Measurements from ENCODE around the gene FAM171A1.

The FAM171A1 gene

GRCh38 chr10:15353471-15354017 lies 17.5 kb downstream of the FAM171A1 start:
- Histone ChIP-seq H3K36me3 (ENCODE audit: control insufficient read depth, insufficient read depth, low read length) (no peaks in the 10 kb centered on the region), H3K9me3 (ENCODE audit: control insufficient read depth, insufficient read depth, low read length) (no peaks in the 10 kb centered on the region), H3K4me3 (ENCODE audit: low read depth, low read length) (no peak overlapping the region), H3K4me1 (ENCODE audit: control insufficient read depth, insufficient read depth, low read length) (no peaks in the 10 kb centered on the region), H3K27ac (ENCODE audit: low read depth, low read length) (no peak overlapping the region), H3K9ac (ENCODE audit: low read depth, low read length) (no peak overlapping the region), H3K27me3 (ENCODE audit: control insufficient read depth, insufficient read depth, low read length) (no peaks in the 10 kb centered on the region)

- H3K36me3 ChIP-seq (ENCODE audit: control insufficient read depth, insufficient read depth, low read length), result no peaks in the 10 kb centered on the region
- no peaks in the 10 kb centered on the region for H3K27me3 ChIP-seq (ENCODE audit: control insufficient read depth, insufficient read depth, low read length)
- H3K4me3 ChIP-seq (ENCODE audit: low read depth, low read length), result no peak overlapping the region
- no peak overlapping the region for H3K9ac ChIP-seq (ENCODE audit: low read depth, low read length)
- H3K27ac ChIP-seq (ENCODE audit: low read depth, low read length), result no peak overlapping the region
- H3K9me3 ChIP-seq (ENCODE audit: control insufficient read depth, insufficient read depth, low read length), result no peaks in the 10 kb centered on the region
- no peaks in the 10 kb centered on the region for H3K4me1 ChIP-seq (ENCODE audit: control insufficient read depth, insufficient read depth, low read length)
These were observed 18.3 kb downstream of the FAM171A1 start for GRCh38 chr10:15352836-15353235.

- no peaks in the 10 kb centered on the region for H3K36me3 ChIP-seq (ENCODE audit: control insufficient read depth, insufficient read depth, low read length)
These were observed 18.9 kb downstream of the FAM171A1 start for GRCh38 chr10:15352201-15352600.

GRCh38 chr10:15351099-15351820 lies 19.8 kb downstream of the FAM171A1 start:
- Histone ChIP-seq H3K27ac (ENCODE audit: low read depth, low read length) (no peak overlapping the region), H3K27me3 (ENCODE audit: control insufficient read depth, insufficient read depth, low read length) (no peaks in the 10 kb centered on the region), H3K4me3 (ENCODE audit: low read depth, low read length) (no peak overlapping the region), H3K36me3 (ENCODE audit: control insufficient read depth, insufficient read depth, low read length) (no peaks in the 10 kb centered on the region), H3K9me3 (ENCODE audit: control insufficient read depth, insufficient read depth, low read length) (no peaks in the 10 kb centered on the region), H3K4me1 (ENCODE audit: control insufficient read depth, insufficient read depth, low read length) (no peaks in the 10 kb centered on the region), H3K9ac (ENCODE audit: low read depth, low read length) (no peak overlapping the region)

More at GRCh38 chr10:15352201-15352600, 18.9 kb downstream of the FAM171A1 start:
- H3K9ac ChIP-seq (ENCODE audit: low read depth, low read length), result no peak overlapping the region
- H3K4me1 ChIP-seq (ENCODE audit: control insufficient read depth, insufficient read depth, low read length), result no peaks in the 10 kb centered on the region
- no peak overlapping the region for H3K4me3 ChIP-seq (ENCODE audit: low read depth, low read length)
- H3K27me3 ChIP-seq (ENCODE audit: control insufficient read depth, insufficient read depth, low read length), result no peaks in the 10 kb centered on the region
- no peaks in the 10 kb centered on the region for H3K9me3 ChIP-seq (ENCODE audit: control insufficient read depth, insufficient read depth, low read length)
- no peak overlapping the region for H3K27ac ChIP-seq (ENCODE audit: low read depth, low read length)

GRCh38 chr10:15349112-15349511 lies 22.0 kb downstream of the FAM171A1 start:
- peaks cover 16% of the 10 kb centered on the region for H3K4me1 ChIP-seq (ENCODE audit: control insufficient read depth, insufficient read depth, low read length)
- no peak overlapping the region for H3K4me3 ChIP-seq (ENCODE audit: low read depth, low read length)
- H3K9me3 ChIP-seq (ENCODE audit: control insufficient read depth, insufficient read depth, low read length), result no peaks in the 10 kb centered on the region
- no peaks in the 10 kb centered on the region for H3K27me3 ChIP-seq (ENCODE audit: control insufficient read depth, insufficient read depth, low read length)
- H3K36me3 ChIP-seq (ENCODE audit: control insufficient read depth, insufficient read depth, low read length), result no peaks in the 10 kb centered on the region
- H3K9ac ChIP-seq (ENCODE audit: low read depth, low read length), result no peak overlapping the region
- no peak overlapping the region for H3K27ac ChIP-seq (ENCODE audit: low read depth, low read length)

- Histone ChIP-seq H3K4me3 (ENCODE audit: low read depth, low read length) (no peak overlapping the region), H3K9ac (ENCODE audit: low read depth, low read length) (no peak overlapping the region), H3K36me3 (ENCODE audit: control insufficient read depth, insufficient read depth, low read length) (no peaks in the 10 kb centered on the region), H3K27me3 (ENCODE audit: control insufficient read depth, insufficient read depth, low read length) (no peaks in the 10 kb centered on the region), H3K27ac (ENCODE audit: low read depth, low read length) (no peak overlapping the region), H3K9me3 (ENCODE audit: control insufficient read depth, insufficient read depth, low read length) (no peaks in the 10 kb centered on the region), H3K4me1 (ENCODE audit: control insufficient read depth, insufficient read depth, low read length) (peaks cover 16% of the 10 kb centered on the region)
These were observed 22.5 kb downstream of the FAM171A1 start for GRCh38 chr10:15348579-15348978.

GRCh38 chr10:15347150-15347549 lies 23.9 kb downstream of the FAM171A1 start:
- H3K9me3 ChIP-seq (ENCODE audit: control insufficient read depth, insufficient read depth, low read length), result no peaks in the 10 kb centered on the region
- no peak overlapping the region for H3K27ac ChIP-seq (ENCODE audit: low read depth, low read length)
- no peaks in the 10 kb centered on the region for H3K36me3 ChIP-seq (ENCODE audit: control insufficient read depth, insufficient read depth, low read length)
- no peaks in the 10 kb centered on the region for H3K27me3 ChIP-seq (ENCODE audit: control insufficient read depth, insufficient read depth, low read length)
- no peak overlapping the region for H3K9ac ChIP-seq (ENCODE audit: low read depth, low read length)
- H3K4me3 ChIP-seq (ENCODE audit: low read depth, low read length), result no peak overlapping the region
- H3K4me1 ChIP-seq (ENCODE audit: control insufficient read depth, insufficient read depth, low read length), result peaks cover 16% of the 10 kb centered on the region

GRCh38 chr10:15346440-15347141 lies 24.5 kb downstream of the FAM171A1 start:
- Histone ChIP-seq H3K9ac (ENCODE audit: low read depth, low read length) (no peak overlapping the region), H3K27me3 (ENCODE audit: control insufficient read depth, insufficient read depth, low read length) (no peaks in the 10 kb centered on the region), H3K4me1 (ENCODE audit: control insufficient read depth, insufficient read depth, low read length) (peaks cover 16% of the 10 kb centered on the region), H3K27ac (ENCODE audit: low read depth, low read length) (no peak overlapping the region), H3K9me3 (ENCODE audit: control insufficient read depth, insufficient read depth, low read length) (no peaks in the 10 kb centered on the region), H3K4me3 (ENCODE audit: low read depth, low read length) (no peak overlapping the region), H3K36me3 (ENCODE audit: control insufficient read depth, insufficient read depth, low read length) (no peaks in the 10 kb centered on the region)

- Histone ChIP-seq H3K27me3 (ENCODE audit: control insufficient read depth, insufficient read depth, low read length) (no peaks in the 10 kb centered on the region), H3K4me1 (ENCODE audit: control insufficient read depth, insufficient read depth, low read length) (peaks cover 16% of the 10 kb centered on the region), H3K27ac (ENCODE audit: low read depth, low read length) (no peak overlapping the region), H3K4me3 (ENCODE audit: low read depth, low read length) (no peak overlapping the region), H3K9me3 (ENCODE audit: control insufficient read depth, insufficient read depth, low read length) (no peaks in the 10 kb centered on the region), H3K36me3 (ENCODE audit: control insufficient read depth, insufficient read depth, low read length) (no peaks in the 10 kb centered on the region), H3K9ac (ENCODE audit: low read depth, low read length) (no peak overlapping the region)
These were observed 25.6 kb downstream of the FAM171A1 start for GRCh38 chr10:15345450-15345849.

- Histone ChIP-seq H3K9me3 (ENCODE audit: control insufficient read depth, insufficient read depth, low read length) (no peaks in the 10 kb centered on the region), H3K4me1 (ENCODE audit: control insufficient read depth, insufficient read depth, low read length) (peaks cover 16% of the 10 kb centered on the region), H3K36me3 (ENCODE audit: control insufficient read depth, insufficient read depth, low read length) (no peaks in the 10 kb centered on the region), H3K27ac (ENCODE audit: low read depth, low read length) (peak overlapping the region; percentile 29), H3K9ac (ENCODE audit: low read depth, low read length) (no peak overlapping the region), H3K27me3 (ENCODE audit: control insufficient read depth, insufficient read depth, low read length) (no peaks in the 10 kb centered on the region), H3K4me3 (ENCODE audit: low read depth, low read length) (no peak overlapping the region)
These were observed 26.2 kb downstream of the FAM171A1 start for GRCh38 chr10:15344876-15345285.

- no peaks in the 10 kb centered on the region for H3K27me3 ChIP-seq (ENCODE audit: control insufficient read depth, insufficient read depth, low read length)
- H3K4me3 ChIP-seq (ENCODE audit: low read depth, low read length), result no peak overlapping the region
- H3K27ac ChIP-seq (ENCODE audit: low read depth, low read length), result no peak overlapping the region
- no peaks in the 10 kb centered on the region for H3K9me3 ChIP-seq (ENCODE audit: control insufficient read depth, insufficient read depth, low read length)
- peaks cover 16% of the 10 kb centered on the region for H3K4me1 ChIP-seq (ENCODE audit: control insufficient read depth, insufficient read depth, low read length)
- no peak overlapping the region for H3K9ac ChIP-seq (ENCODE audit: low read depth, low read length)
- no peaks in the 10 kb centered on the region for H3K36me3 ChIP-seq (ENCODE audit: control insufficient read depth, insufficient read depth, low read length)
These were observed 26.7 kb downstream of the FAM171A1 start for GRCh38 chr10:15344256-15344875.

Data from HUES48 (cell line).